Measurements from ENCODE around the gene STK26. TPM values are rescaled to one million over a fixed set of nuclear protein-coding genes. Genes with fewer than 3 reads are reported as not detected.
"Not testable (repeated sequence)": the region's sequence is repeated elsewhere in the genome, so short reads cannot be mapped to it uniquely, and the experiment has no call there.

The STK26 gene
- total RNA-seq, 1 donor from 2014 or later = 12.2 TPM

GRCh38 chrX:132040066-132040465 is 17.0 kb downstream of the STK26 start:
- Histone ChIP-seq H3K4me1 (no peaks in the 10 kb centered on the region), H3K9me3 (no peaks in the 10 kb centered on the region), H3K27ac (no peak overlapping the region), H3K36me3 (no peaks in the 10 kb centered on the region), H3K4me3 (no peak overlapping the region), H3K27me3 (no peaks in the 10 kb centered on the region)
- DNase-seq (no peak), ATAC-seq (no peak)
- no peak for TF ChIP-seq CTCF (IDR thresholded peaks at IDR 0.05)
- intact Hi-C loops (cut with DNase I) = no loop called here

- intact Hi-C loops (cut with DNase I) = no loop called here
- Histone ChIP-seq H3K27ac (no peak overlapping the region), H3K9me3 (no peaks in the 10 kb centered on the region), H3K4me1 (no peaks in the 10 kb centered on the region), H3K4me3 (no peak overlapping the region), H3K36me3 (no peaks in the 10 kb centered on the region), H3K27me3 (no peaks in the 10 kb centered on the region)
- no peak for DNase-seq
- no peak for ATAC-seq
- TF ChIP-seq CTCF (IDR thresholded peaks at IDR 0.05) = no peak
Observed at GRCh38 chrX:132041015-132041414, 17.9 kb downstream of the STK26 start.

GRCh38 chrX:132043977-132044376 is 20.9 kb downstream of the STK26 start:
- H3K27me3 ChIP-seq = no peaks in the 10 kb centered on the region
- DNase-seq (no peak), ATAC-seq (no peak)
- H3K36me3 ChIP-seq = no peaks in the 10 kb centered on the region
- no peaks in the 10 kb centered on the region for H3K9me3 ChIP-seq
- no peak for TF ChIP-seq CTCF (IDR thresholded peaks at IDR 0.05)
- no peak overlapping the region for H3K27ac ChIP-seq
- H3K4me3 ChIP-seq = no peak overlapping the region
- intact Hi-C loops (cut with DNase I) = no loop called here
- H3K4me1 ChIP-seq = no peaks in the 10 kb centered on the region

GRCh38 chrX:132044953-132045352 is 21.9 kb downstream of the STK26 start:
- no peak for TF ChIP-seq CTCF (IDR thresholded peaks at IDR 0.05)
- intact Hi-C loops (cut with DNase I) = no loop called here
- H3K27me3 ChIP-seq = no peaks in the 10 kb centered on the region
- H3K36me3 ChIP-seq = no peaks in the 10 kb centered on the region
- H3K9me3 ChIP-seq = no peaks in the 10 kb centered on the region
- H3K4me1 ChIP-seq = no peaks in the 10 kb centered on the region
- DNase-seq = no peak
- no peak for ATAC-seq
- no peak overlapping the region for H3K27ac ChIP-seq
- no peak overlapping the region for H3K4me3 ChIP-seq

GRCh38 chrX:132045456-132045855 is 22.4 kb downstream of the STK26 start:
- H3K9me3 ChIP-seq = no peaks in the 10 kb centered on the region
- DNase-seq (no peak), ATAC-seq (no peak)
- no peaks in the 10 kb centered on the region for H3K4me1 ChIP-seq
- H3K36me3 ChIP-seq = no peaks in the 10 kb centered on the region
- intact Hi-C loops (cut with DNase I) = no loop called here
- H3K4me3 ChIP-seq = no peak overlapping the region
- TF ChIP-seq CTCF (IDR thresholded peaks at IDR 0.05) = no peak
- no peak overlapping the region for H3K27ac ChIP-seq
- no peaks in the 10 kb centered on the region for H3K27me3 ChIP-seq

GRCh38 chrX:132046533-132046932 is 23.4 kb downstream of the STK26 start:
- intact Hi-C loops (cut with DNase I) = no loop called here
- ATAC-seq (no peak), DNase-seq (no peak)
- TF ChIP-seq CTCF (IDR thresholded peaks at IDR 0.05) = no peak
- no peaks in the 10 kb centered on the region for H3K4me1 ChIP-seq
- H3K27ac ChIP-seq = no peak overlapping the region
- H3K27me3 ChIP-seq = no peaks in the 10 kb centered on the region
- H3K9me3 ChIP-seq = no peaks in the 10 kb centered on the region
- H3K36me3 ChIP-seq = no peaks in the 10 kb centered on the region
- no peak overlapping the region for H3K4me3 ChIP-seq

GRCh38 chrX:132051778-132052177 is 28.7 kb downstream of the STK26 start:
- ATAC-seq, H3K9me3 ChIP-seq: not testable (repeated sequence)

More at GRCh38 chrX:132051778-132052177, 28.7 kb downstream of the STK26 start:
- H3K36me3 ChIP-seq; intact Hi-C loops (cut with DNase I); H3K4me3 ChIP-seq; H3K27me3 ChIP-seq; DNase-seq; H3K27ac ChIP-seq; H3K4me1 ChIP-seq: not testable (repeated sequence)

Measured in upper lobe of right lung (tissue), 1 donor.